PC-9 (cell line): ENCODE measurements around the gene WDR7. TPM values are rescaled to one million over a fixed set of nuclear protein-coding genes. Genes with fewer than 3 reads are reported as not detected.

Experiments
- BruUV-seq: library from RNA; stranded (reverse); fragments of 400-500 nt; replicated peaks from 2 replicates; lab custom pipeline; 2021; lab: Mats Ljungman, UMichigan
- CTCF ChIA-PET: fragments of 300-600 bp; sonication (Branson Sonifier 250); formaldehyde crosslinking; loops from one replicate; lab custom pipeline; 2022; ENCODE audit warnings: antibody characterized with exemption; lab: Charles Lee
- POLR2A ChIA-PET: fragments of 300-600 bp; sonication (Branson Sonifier 250); formaldehyde crosslinking; loops from one replicate; lab custom pipeline; 2022; ENCODE audit warnings: antibody characterized with exemption; ENCODE audit not compliant: unreplicated experiment; lab: Charles Lee
- DNase-seq, 2 experiments: peaks; one replicate each; pipeline versions ENCODE4 v3.0.0 to v3.0.0-alpha.2; 2015 to 2022; ENCODE audit warnings: mixed read lengths in 1 of 2
- H2AFZ ChIP-seq: fragments of 200-600 bp; sonication (generic); 2 replicates; pipeline ENCODE4 v1.8.1; 2017; ENCODE audit warnings: antibody characterized with exemption
- H3F3A ChIP-seq: fragments of 200-600 bp; sonication (generic); 2 replicates; pipeline ENCODE4 v1.8.1; 2017; ENCODE audit warnings: antibody characterized with exemption, mild to moderate bottlenecking, low read depth; ENCODE audit not compliant: insufficient read depth
- H3K27ac ChIP-seq: fragments of 200-600 bp; sonication (generic); 2 replicates; pipeline ENCODE4 v1.6.1; 2016; ENCODE audit warnings: mixed run types
- H3K27me3 ChIP-seq: fragments of 200-600 bp; sonication (generic); 2 replicates; pipeline ENCODE4 v1.6.1; 2016; ENCODE audit warnings: low read depth, mixed run types; ENCODE audit not compliant: insufficient read depth
- H3K36me3 ChIP-seq: fragments of 200-600 bp; sonication (generic); 2 replicates; pipeline ENCODE4 v1.6.1; 2016; ENCODE audit warnings: low read depth, mixed run types
- H3K4me1 ChIP-seq: fragments of 200-600 bp; sonication (generic); replicated peaks from 2 replicates; pipeline ENCODE4 v1.6.1; 2016; ENCODE audit warnings: mixed run types; ENCODE audit not compliant: insufficient read depth
- H3K4me2 ChIP-seq: fragments of 200-600 bp; sonication (generic); 2 replicates; pipeline ENCODE4 v1.6.1; 2017; ENCODE audit warnings: mixed run types
- H3K4me3 ChIP-seq: fragments of 200-600 bp; sonication (generic); 2 replicates; pipeline ENCODE4 v1.6.1; 2016; ENCODE audit warnings: mixed run types
- H3K79me2 ChIP-seq: fragments of 200-600 bp; sonication (generic); 2 replicates; pipeline ENCODE4 v1.6.1; 2017; ENCODE audit warnings: low read depth, mixed run types
- H3K9me2 ChIP-seq: fragments of 200-600 bp; sonication (generic); 2 replicates; pipeline ENCODE4 v1.8.1; 2017; ENCODE audit warnings: mild to moderate bottlenecking; ENCODE audit not compliant: insufficient read depth
- H3K9me3 ChIP-seq: fragments of 200-600 bp; sonication (generic); 2 replicates; pipeline ENCODE4 v1.8.1; 2016; ENCODE audit warnings: low read depth; ENCODE audit not compliant: insufficient read depth
- H4K20me1 ChIP-seq: fragments of 200-600 bp; sonication (generic); 2 replicates; pipeline ENCODE4 v1.8.1; 2017; ENCODE audit not compliant: insufficient read depth
- EZH2 ChIP-seq: fragments of 200-600 bp; sonication (generic); IDR thresholded peaks from 2 replicates; pipeline ENCODE4 v1.8.0; 2017; ENCODE audit warnings: antibody characterized with exemption, low read depth
- intact Hi-C: fragments of 100-400 bp; cut with micrococcal nuclease; formaldehyde crosslinking; loops from one replicate; pipeline ENCODE4 v1.10.0; 2022; ENCODE audit not compliant: unreplicated experiment
- total RNA-seq: library from RNA; stranded (reverse); gene quantifications from 2 replicates; pipeline ENCODE4 v1.2.3, GENCODE V29; 2021
- TF ChIP-seq, protein P1 (sequence below): fragments of 200-600 bp; sonication (generic); conservative IDR thresholded peaks from 2 replicates; pipeline ENCODE4 v1.6.1; 2017; ENCODE audit warnings: mixed run types, antibody characterized with exemption, mild to moderate bottlenecking, moderate library complexity

WDR7 gene
- total RNA-seq, 1 experiment from 2014 or later = 7.7 TPM

DNA sequence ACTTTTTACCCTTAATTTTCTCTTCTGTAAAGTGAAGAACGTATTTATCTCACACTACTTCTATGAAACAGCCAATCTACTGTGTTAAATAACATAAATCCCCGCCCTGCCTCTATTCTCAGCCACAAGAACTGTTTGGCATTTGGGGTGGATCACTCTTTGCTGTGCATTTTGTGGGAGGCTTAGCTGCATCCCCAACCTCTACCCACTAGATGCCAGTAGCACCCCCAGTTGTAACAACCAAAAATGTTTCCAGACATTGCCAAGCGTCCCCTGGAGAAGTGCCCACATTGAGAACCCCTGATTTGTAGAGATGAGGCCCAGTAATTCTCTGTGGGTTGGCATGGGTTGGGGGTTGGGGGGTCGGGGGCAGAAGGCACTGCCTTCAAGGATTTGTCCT, 401.0 kb downstream of the WDR7 start:
- Histone ChIP-seq H3F3A (no peaks in the 10 kb centered on the region), H3K9me3 (no peaks in the 10 kb centered on the region), H3K27ac (no peak overlapping the region), H3K4me3 (no peak overlapping the region), H3K36me3 (no peaks in the 10 kb centered on the region), H3K4me2 (no peak overlapping the region), H3K79me2 (no peaks in the 10 kb centered on the region), H2AFZ (no peak overlapping the region), H3K4me1 (peaks cover 6% of the 10 kb centered on the region; the same call in 1 of the 2 replicates), H4K20me1 (no peaks in the 10 kb centered on the region), H3K27me3 (no peaks in the 10 kb centered on the region), H3K9me2 (no peaks in the 10 kb centered on the region)
- POLR2A ChIA-PET = no interaction called here
- CTCF ChIA-PET = no interaction called here
- no peak for TF ChIP-seq EZH2
- TF ChIP-seq, protein P1, sequence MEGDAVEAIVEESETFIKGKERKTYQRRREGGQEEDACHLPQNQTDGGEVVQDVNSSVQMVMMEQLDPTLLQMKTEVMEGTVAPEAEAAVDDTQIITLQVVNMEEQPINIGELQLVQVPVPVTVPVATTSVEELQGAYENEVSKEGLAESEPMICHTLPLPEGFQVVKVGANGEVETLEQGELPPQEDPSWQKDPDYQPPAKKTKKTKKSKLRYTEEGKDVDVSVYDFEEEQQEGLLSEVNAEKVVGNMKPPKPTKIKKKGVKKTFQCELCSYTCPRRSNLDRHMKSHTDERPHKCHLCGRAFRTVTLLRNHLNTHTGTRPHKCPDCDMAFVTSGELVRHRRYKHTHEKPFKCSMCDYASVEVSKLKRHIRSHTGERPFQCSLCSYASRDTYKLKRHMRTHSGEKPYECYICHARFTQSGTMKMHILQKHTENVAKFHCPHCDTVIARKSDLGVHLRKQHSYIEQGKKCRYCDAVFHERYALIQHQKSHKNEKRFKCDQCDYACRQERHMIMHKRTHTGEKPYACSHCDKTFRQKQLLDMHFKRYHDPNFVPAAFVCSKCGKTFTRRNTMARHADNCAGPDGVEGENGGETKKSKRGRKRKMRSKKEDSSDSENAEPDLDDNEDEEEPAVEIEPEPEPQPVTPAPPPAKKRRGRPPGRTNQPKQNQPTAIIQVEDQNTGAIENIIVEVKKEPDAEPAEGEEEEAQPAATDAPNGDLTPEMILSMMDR = no peak
- DNase-seq = no peak
- intact Hi-C loops = no loop called here
- no TSS peak for BruUV-seq

DNA sequence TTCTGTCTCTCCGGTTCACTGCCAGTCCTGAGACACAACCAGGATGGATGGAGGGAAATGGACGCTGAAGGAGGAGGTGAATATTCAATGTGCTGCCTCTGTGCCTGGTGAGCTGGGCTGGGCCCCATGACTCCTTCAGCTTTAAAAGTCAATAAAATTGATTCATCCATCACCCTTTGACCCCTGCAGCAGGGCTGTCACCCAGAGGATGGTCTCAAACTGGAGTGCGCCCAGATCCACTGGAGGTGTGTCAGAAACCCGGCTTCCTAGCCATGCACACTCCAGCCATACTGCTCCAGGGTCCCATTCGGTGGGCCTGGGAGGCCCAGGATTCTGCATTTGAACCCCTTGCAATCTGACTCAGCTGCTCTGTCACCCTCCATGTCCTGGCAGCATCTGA, 401.6 kb downstream of the WDR7 start:
- ChIA-PET CTCF (no interaction called here), POLR2A (no interaction called here)
- Histone ChIP-seq H3K9me2 (no peaks in the 10 kb centered on the region), H2AFZ (no peak overlapping the region), H3K79me2 (no peaks in the 10 kb centered on the region), H3K4me2 (no peak overlapping the region), H3K4me3 (no peak overlapping the region), H3K9me3 (no peaks in the 10 kb centered on the region), H3K27me3 (no peaks in the 10 kb centered on the region), H3K27ac (no peak overlapping the region), H4K20me1 (no peaks in the 10 kb centered on the region), H3K4me1 (peaks cover 6% of the 10 kb centered on the region; the same call in 1 of the 2 replicates), H3K36me3 (no peaks in the 10 kb centered on the region), H3F3A (no peaks in the 10 kb centered on the region)
- BruUV-seq = no TSS peak
- no peak for DNase-seq
- TF ChIP-seq, protein P1 = no peak
- TF ChIP-seq EZH2 = no peak
- intact Hi-C loops = no loop called here

DNA sequence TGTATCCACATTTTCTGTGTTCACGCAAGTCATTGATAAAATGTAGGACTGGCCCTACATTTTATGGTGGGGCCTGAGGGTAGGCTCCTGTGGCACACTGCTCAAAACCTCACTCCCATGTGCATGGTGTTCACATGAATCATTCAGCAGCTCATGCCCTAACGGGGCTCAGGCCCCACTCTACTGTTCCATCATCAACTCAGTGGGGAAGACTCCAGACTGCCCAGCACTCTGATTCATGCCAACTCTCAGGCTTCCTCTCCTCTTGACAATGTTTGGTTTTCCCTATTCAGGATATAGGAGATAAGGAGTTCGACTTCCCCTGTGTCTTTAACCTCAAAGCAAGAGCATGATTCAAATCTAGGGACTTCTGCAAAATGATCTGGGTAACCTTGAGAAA, 403.7 kb downstream of the WDR7 start:
- BruUV-seq = no TSS peak
- Histone ChIP-seq H3K27ac (no peak overlapping the region), H3K9me2 (no peaks in the 10 kb centered on the region), H4K20me1 (no peaks in the 10 kb centered on the region), H3K27me3 (no peaks in the 10 kb centered on the region), H3K4me3 (no peak overlapping the region), H2AFZ (no peak overlapping the region), H3K9me3 (no peaks in the 10 kb centered on the region), H3K4me2 (no peak overlapping the region), H3K4me1 (peaks cover 6% of the 10 kb centered on the region; the same call in 1 of the 2 replicates), H3K79me2 (no peaks in the 10 kb centered on the region), H3F3A (no peaks in the 10 kb centered on the region), H3K36me3 (no peaks in the 10 kb centered on the region)
- POLR2A ChIA-PET = no interaction called here
- CTCF ChIA-PET = no interaction called here
- intact Hi-C loops = no loop called here
- no peak for DNase-seq
- TF ChIP-seq, protein P1 = no peak
- TF ChIP-seq EZH2 = no peak
